Chondrocyte (in vitro differentiated cells): ENCODE results near the gene CD300C. TPM values are rescaled to one million over a fixed set of nuclear protein-coding genes. Genes with fewer than 3 reads are reported as not detected.

ENCODE experiments used
- DNase-seq: peaks from one replicate; pipeline ENCODE4 v3.0.0; 2021; ENCODE audit warnings: mixed read lengths, low spot score
- H3K27ac Mint-ChIP-seq: one replicate; pipeline ENCODE4 v1.8.0; 2021; ENCODE audit warnings: mild to moderate bottlenecking, moderate library complexity, mixed read lengths; ENCODE audit not compliant: unreplicated experiment
- H3K27me3 Mint-ChIP-seq: 2 replicates; pipeline ENCODE4 v1.8.0; 2021; ENCODE audit warnings: low read depth, mixed read lengths
- H3K36me3 Mint-ChIP-seq: 2 replicates; pipeline ENCODE4 v1.8.0; 2021; ENCODE audit warnings: low read depth, mixed read lengths
- H3K4me1 Mint-ChIP-seq: 2 replicates; pipeline ENCODE4 v1.8.0; 2021; ENCODE audit warnings: low read depth, mild to moderate bottlenecking, mixed read lengths
- H3K4me3 Mint-ChIP-seq: one replicate; pipeline ENCODE4 v1.8.0; 2021; ENCODE audit warnings: mild to moderate bottlenecking, moderate library complexity, mixed read lengths; ENCODE audit not compliant: unreplicated experiment
- H3K9me3 Mint-ChIP-seq: 2 replicates; pipeline ENCODE4 v1.8.0; 2021; ENCODE audit warnings: low read depth, mixed read lengths
- total RNA-seq: library from RNA; stranded (reverse); gene quantifications from 3 replicates; pipeline ENCODE4 v1.2.1, GENCODE V29; 2021
- TF ChIP-seq, protein P1 (sequence below): fragments of 200-600 bp; sonication (generic); IDR thresholded peaks from 2 replicates; pipeline ENCODE4 v1.5.0; 2021; ENCODE audit warnings: antibody characterized with exemption, mild to moderate bottlenecking, moderate library complexity

CD300C gene
- total RNA-seq, 1 donor from 2014 or later = not detected

DNA sequence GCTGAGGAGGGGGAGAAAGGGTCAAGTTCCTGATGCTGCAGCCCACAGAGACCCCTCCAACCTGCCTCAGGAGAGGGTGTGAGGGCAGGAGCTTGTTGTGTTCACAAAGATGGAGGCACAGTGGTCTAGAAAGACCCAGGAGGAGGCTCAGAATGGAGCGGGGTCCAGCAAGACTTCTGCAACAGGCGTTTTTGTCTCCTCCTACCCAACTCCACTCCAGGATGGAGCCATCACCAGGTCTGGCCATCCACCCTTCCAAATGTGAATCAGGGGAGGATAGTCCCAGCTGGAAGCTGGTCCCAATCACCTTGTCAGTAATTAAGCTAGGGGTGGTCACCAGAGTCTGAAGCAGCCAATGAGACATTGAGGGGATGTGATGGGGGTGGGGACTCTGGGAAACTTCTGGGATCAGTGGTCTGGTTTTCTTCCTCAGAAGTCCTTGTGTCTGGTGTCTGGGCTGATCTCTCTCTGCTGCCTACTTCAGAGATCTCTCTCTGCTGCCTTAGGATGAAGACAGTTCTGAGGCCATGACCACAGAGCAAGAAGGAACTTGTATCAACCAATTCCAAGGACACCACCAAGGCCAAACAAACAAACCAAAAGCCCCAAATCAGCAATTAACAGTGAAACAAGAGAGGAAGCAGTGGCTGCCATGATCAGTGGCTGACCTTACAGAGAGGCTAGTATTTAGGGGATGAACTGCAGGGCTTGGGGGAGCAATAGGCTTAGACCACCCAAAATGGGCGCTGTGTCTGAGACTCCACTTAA lies 29.2 kb downstream of the CD300C start:
- H3K4me3 Mint-ChIP-seq = no peak overlapping the region
- H3K9me3 Mint-ChIP-seq = peaks cover 22% of the 10 kb centered on the region
- peaks cover 6% of the 10 kb centered on the region for H3K4me1 Mint-ChIP-seq
- H3K36me3 Mint-ChIP-seq = peaks cover 6% of the 10 kb centered on the region
- DNase-seq = no peak
- H3K27me3 Mint-ChIP-seq = peaks cover 30% of the 10 kb centered on the region
- TF ChIP-seq, protein P1, sequence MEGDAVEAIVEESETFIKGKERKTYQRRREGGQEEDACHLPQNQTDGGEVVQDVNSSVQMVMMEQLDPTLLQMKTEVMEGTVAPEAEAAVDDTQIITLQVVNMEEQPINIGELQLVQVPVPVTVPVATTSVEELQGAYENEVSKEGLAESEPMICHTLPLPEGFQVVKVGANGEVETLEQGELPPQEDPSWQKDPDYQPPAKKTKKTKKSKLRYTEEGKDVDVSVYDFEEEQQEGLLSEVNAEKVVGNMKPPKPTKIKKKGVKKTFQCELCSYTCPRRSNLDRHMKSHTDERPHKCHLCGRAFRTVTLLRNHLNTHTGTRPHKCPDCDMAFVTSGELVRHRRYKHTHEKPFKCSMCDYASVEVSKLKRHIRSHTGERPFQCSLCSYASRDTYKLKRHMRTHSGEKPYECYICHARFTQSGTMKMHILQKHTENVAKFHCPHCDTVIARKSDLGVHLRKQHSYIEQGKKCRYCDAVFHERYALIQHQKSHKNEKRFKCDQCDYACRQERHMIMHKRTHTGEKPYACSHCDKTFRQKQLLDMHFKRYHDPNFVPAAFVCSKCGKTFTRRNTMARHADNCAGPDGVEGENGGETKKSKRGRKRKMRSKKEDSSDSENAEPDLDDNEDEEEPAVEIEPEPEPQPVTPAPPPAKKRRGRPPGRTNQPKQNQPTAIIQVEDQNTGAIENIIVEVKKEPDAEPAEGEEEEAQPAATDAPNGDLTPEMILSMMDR = no peak
- H3K27ac Mint-ChIP-seq = no peak overlapping the region

DNA sequence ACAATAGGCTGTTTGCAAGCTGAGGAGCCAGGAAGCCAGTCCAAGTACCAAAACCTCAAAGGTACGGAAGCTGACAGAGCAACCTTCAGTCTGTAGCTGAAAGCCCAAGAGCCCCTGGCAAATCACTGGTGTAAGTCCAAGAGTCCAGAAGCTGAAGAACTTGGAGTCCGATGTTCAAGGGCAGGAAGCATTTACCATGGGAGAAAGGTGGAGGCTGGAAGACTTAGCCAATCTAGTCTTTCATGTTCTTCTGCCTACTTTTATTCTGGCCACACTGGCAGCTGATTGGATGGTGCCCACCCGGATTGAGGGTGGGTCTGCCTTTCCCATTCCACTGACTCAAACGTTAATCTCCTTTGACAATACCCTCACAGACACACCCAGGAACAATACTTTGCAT lies 30.0 kb downstream of the CD300C start:
- peaks cover 6% of the 10 kb centered on the region for H3K36me3 Mint-ChIP-seq
- H3K4me3 Mint-ChIP-seq = no peak overlapping the region
- H3K27me3 Mint-ChIP-seq = peaks cover 34% of the 10 kb centered on the region
- H3K9me3 Mint-ChIP-seq = peaks cover 22% of the 10 kb centered on the region
- no peak overlapping the region for H3K27ac Mint-ChIP-seq
- peaks cover 6% of the 10 kb centered on the region for H3K4me1 Mint-ChIP-seq
- DNase-seq = no peak
- TF ChIP-seq, protein P1 = no peak

DNA sequence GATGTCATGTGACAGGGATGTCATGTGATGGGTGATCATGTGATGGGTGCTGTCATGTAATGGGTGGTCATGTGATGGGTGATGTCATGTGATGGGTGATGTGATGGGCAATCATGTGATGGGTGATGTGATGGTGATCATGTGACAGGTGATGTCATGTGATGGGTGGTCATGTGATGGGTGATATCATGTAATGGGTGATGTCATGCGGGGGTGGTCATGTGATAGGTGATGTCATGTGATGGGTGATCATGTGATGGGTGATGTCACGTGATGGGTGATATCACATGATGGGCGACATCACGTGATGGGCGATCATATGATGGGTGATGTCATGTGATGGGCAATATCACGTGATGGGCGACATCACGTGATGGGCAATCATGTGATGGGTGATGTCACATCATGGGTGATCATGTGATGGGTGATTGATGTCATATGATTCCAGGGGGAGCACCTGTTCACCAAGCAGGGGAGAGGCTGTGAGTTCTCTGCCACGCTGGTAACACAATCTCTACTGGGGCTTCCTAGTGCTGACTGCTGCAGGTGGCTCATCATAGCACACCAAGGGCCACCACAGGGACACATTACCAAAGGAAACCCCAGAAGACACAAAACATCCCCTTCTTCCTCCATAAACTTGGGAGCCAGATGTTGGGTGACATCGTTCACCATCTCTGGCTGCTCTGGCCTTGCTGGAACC lies 31.1 kb downstream of the CD300C start:
- H3K4me3 Mint-ChIP-seq = no peak overlapping the region
- H3K27ac Mint-ChIP-seq = peak overlapping the region; percentile 91
- peaks cover 6% of the 10 kb centered on the region for H3K36me3 Mint-ChIP-seq
- peak; percentile 24 for DNase-seq
- peaks cover 29% of the 10 kb centered on the region for H3K27me3 Mint-ChIP-seq
- peaks cover 22% of the 10 kb centered on the region for H3K9me3 Mint-ChIP-seq
- TF ChIP-seq, protein P1 = no peak
- H3K4me1 Mint-ChIP-seq = peaks cover 6% of the 10 kb centered on the region

DNA sequence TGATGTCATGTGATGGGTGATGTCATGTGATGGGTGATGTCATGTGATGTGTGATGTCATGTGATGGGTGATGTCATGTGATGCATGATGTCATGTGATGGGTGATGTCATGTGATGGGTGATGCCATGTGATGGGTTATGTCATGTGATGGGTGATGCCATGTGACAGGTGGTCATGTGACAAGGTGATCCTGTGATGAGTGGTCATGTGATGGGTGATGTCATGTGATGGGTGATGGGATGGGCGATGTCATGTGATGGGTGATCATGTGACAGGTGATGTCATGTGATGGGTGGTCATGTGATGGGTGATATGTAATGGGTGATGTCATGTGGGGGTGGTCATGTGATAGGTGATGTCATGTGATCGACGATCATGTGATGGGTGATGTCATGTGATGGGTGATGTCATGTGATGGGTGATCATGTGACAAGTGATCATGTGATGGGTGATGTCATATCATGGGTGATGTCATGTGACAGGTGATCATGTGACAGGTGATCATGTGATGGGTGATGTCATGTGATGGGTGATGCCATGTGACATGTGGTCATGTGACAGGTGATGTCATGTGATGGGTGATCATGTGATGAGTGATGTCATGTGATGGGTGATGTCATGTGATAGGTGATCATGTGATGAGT lies 31.8 kb downstream of the CD300C start:
- peaks cover 24% of the 10 kb centered on the region for H3K9me3 Mint-ChIP-seq
- no peak overlapping the region for H3K4me3 Mint-ChIP-seq
- H3K36me3 Mint-ChIP-seq = peaks cover 6% of the 10 kb centered on the region
- DNase-seq = peak; percentile 22
- peaks cover 6% of the 10 kb centered on the region for H3K4me1 Mint-ChIP-seq
- H3K27ac Mint-ChIP-seq = peak overlapping the region; percentile 91
- H3K27me3 Mint-ChIP-seq = peaks cover 32% of the 10 kb centered on the region
- TF ChIP-seq, protein P1 = no peak

DNA sequence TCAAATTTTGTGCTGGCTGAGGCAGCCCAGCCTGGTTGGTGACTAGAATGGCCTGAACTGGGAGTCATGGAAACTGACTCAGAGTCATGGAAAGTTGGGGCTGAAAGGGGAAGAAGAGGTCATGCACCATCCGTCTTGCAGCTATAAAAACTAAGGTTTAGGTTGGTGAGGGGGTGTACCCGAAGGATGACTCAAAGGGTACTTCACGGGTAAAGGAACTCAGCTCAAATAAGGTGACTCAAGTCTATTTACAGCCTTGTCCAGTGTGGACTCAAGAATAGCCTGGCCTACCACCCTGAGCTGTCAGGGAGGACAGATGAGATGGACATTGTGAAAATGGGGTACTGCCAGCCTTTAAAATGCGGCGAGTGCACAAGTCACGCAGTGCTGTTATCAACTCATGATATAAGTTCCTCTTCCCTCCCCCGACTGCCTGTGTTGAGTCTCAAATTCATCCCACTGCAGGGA lies 33.3 kb downstream of the CD300C start:
- Mint-ChIP-seq H3K9me3 (peaks cover 16% of the 10 kb centered on the region), H3K27me3 (peaks cover 37% of the 10 kb centered on the region)

More for the DNA sequence above, 33.3 kb downstream of the CD300C start:
- H3K4me1 Mint-ChIP-seq = peaks cover 6% of the 10 kb centered on the region
- TF ChIP-seq, protein P1 = no peak
- no peak overlapping the region for H3K4me3 Mint-ChIP-seq
- H3K27ac Mint-ChIP-seq = no peak overlapping the region
- DNase-seq = no peak
- H3K36me3 Mint-ChIP-seq = peaks cover 6% of the 10 kb centered on the region
